Umbilical cord (tissue), 2 donors: Measurements from ENCODE around the gene RPH3AL. TPM values are rescaled to one million over a fixed set of nuclear protein-coding genes. Genes with fewer than 3 reads are reported as not detected.
"Not testable (repeated sequence)": the region's sequence is repeated elsewhere in the genome, so short reads cannot be mapped to it uniquely, and the experiment has no call there.

Source experiments
- DNase-seq: peaks from one replicate; pipeline ENCODE4 v3.0.0-alpha.2; 2015; ENCODE audit warnings: low spot score
- total RNA-seq: library from RNA; depleted of rRNA; stranded (reverse); fragments of >200 nt; gene quantifications from one replicate; pipeline ENCODE4 v1.2.3, GENCODE V29; 2014; ENCODE audit warnings: low replicate concordance; ENCODE audit not compliant: insufficient read depth

The RPH3AL gene
- total RNA-seq, 1 donor from 2014 or later: 46.5 TPM

DNA sequence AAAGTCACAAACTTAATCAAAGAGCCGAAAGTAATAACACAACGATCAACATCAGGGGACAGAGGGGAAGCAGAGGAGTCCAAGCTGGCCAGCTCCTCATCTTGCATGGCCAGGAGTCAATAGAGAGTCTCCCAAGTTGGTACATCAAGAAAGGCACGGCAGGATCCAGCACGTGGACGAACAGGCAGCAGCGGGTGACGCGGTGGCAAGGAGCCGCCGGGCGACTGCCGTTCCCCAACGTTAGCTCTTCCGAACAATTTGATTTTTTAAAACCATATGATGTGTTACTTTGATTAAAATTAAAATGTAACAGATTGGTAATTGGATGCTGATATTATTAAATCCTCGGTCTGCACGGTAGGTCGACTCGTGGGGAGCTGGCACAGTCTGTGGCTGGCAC lies 89.3 kb downstream of the RPH3AL start:
- no peak for DNase-seq

- no peak for DNase-seq
Measured at GRCh38 chr17:261635-262034, 91.0 kb downstream of the RPH3AL start.

DNA sequence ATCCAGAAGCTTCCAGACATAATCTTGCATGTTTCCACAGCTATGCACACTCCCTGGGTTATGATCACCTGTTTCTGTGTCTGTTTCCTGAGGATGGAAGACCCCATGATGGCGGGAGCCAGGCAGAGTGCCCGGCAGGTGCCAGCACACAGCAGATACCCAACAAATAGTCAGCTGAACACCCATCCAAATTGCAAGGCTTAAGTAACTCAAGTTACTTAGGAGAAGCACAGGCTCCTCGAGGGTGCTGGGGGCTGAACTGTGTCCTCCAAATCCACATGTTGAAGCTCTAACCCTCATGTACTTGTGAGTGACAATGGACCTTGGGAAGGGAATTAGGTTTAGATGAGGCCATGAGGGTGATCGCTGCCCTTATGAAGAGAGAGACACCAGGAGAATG lies 91.7 kb downstream of the RPH3AL start:
- no peak for DNase-seq

GRCh38 chr17:260031-260791 lies 92.4 kb downstream of the RPH3AL start:
- no peak for DNase-seq

GRCh38 chr17:259341-259976 lies 93.1 kb downstream of the RPH3AL start:
- DNase-seq: no peak

- DNase-seq: no peak
Measured at GRCh38 chr17:258906-259305, 93.7 kb downstream of the RPH3AL start.

DNA sequence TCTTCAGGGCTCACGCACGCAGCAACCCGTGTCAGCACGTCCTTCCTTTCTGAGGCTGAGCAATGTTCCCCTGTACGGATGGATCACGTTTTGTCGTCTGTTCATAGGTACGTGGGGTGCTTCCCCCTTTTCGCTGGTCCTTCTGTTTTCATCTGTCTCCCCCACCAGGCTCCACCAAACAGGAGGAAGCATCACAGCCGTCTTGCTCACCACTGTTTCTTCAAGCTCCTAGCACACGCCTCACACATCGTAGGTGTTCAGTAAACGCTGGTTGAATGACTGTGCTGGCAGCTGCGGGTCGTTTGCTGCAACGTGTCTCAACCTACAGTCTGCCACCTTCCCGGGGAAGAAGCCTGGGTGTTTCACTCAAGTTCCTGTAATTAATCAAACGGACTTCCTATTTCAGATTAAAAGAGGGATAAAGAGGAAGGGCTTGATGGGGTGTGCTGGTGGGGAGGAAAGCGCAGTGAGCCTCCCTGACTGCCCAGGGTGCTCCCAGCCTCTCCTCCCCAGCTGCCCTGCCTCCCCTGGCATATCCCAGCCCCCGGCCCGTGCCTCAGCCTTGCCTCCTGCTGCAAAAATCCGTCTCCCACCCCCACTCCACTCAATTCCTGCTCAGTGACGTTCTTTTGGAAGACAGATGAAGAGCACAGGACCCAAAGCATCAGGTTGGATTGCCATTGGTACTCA lies 94.4 kb downstream of the RPH3AL start:
- DNase-seq: no peak

DNA sequence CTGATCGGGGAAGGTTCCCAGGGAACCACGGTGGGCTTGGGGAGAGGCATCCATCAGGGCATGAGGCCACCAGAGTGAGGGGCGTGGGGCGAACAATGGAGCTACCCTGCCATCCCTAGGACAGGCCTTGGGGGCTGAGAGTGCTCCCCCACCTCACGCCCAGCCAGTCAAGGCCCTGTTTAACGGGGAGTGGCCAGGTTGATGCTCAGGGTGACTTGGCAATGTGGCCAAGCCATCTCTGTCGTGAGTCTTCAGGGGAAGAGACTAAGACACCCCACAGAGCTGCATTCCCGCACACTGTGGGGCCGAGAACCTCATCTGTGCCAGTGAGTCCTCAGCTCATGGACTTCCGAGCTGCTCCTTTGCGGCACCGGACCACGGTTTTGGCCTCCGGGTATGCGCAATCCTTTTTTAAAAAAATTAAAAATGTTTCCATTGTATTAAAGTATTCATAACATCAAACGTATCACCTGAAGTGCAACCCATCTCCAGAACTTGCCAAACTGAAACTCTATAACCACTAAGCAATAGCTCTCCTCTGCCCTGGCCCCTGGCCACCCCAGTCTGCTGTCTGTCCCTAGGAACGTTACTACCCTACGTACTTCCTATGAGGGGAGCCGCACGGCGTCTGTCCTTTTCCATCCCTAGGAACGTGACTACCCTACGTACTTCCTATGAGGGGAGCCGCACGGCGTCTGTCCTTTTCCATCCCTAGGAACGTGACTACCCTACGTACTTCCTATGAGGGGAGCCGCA lies 99.3 kb downstream of the RPH3AL start:
- DNase-seq: no peak

- no peak for DNase-seq
Measured at GRCh38 chr17:252456-252855, 100.2 kb downstream of the RPH3AL start.

DNA sequence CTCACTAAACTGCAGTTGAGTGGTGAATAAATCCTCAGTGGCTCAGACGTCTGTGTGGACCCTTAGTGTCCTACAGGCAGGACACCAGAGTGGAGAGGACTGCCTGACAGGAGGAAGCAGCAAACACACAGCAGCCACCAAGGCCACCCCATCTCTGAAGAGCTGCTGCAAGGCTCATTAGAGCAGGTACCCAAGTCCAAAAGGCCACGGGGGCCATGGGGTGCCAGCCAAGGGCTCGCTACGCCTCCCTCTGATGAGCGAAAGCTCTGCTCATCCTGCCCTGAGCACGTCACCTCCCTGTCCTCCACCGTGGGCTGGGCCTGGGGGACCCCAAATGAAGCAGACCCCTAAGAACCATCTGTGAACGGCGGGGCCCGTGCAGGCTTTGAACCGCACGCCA lies 101.1 kb downstream of the RPH3AL start:
- DNase-seq: no peak

GRCh38 chr17:250487-251300 lies 101.9 kb downstream of the RPH3AL start:
- no peak for DNase-seq

DNA sequence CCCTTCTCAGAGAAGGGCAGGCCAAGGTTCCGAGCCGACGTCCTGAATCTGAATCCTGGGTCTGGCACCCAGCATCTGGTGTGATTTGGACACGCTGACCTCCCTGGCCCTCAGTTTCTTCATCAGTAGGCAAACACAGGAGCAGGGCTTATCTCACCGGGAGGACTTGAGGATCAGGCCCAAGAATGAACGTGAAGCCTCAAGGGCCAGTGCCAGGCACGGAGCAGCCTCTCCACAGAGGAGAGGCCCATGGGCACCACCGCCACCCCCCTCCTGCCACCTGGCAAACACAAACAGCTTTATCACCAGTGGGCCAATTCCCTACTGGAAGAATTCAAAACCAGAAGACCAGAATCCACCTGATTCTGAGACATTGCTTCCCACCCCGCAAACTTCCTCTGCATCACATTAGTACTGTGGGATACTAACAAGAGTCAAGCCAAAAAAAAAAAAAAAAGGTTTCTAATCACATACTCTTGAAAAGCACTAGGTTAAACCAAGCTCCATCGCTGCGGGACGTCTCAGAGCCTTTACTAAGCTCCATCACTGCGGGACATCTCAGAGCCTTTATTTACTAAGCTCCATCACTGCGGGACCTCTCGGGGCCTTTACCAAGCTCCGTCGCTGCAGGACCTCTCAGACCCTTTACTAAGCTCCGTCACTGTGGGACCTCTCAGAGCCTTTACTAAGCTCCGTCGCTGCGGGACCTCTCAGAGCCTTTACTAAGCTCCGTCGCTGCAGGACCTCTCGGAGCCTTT lies 103.2 kb downstream of the RPH3AL start:
- no peak for DNase-seq

- DNase-seq: no peak
Measured at GRCh38 chr17:248337-249235, 104.0 kb downstream of the RPH3AL start.

GRCh38 chr17:247767-248166 lies 104.8 kb downstream of the RPH3AL start:
- DNase-seq: no peak

GRCh38 chr17:246851-247421 lies 105.7 kb downstream of the RPH3AL start:
- DNase-seq: no peak

DNA sequence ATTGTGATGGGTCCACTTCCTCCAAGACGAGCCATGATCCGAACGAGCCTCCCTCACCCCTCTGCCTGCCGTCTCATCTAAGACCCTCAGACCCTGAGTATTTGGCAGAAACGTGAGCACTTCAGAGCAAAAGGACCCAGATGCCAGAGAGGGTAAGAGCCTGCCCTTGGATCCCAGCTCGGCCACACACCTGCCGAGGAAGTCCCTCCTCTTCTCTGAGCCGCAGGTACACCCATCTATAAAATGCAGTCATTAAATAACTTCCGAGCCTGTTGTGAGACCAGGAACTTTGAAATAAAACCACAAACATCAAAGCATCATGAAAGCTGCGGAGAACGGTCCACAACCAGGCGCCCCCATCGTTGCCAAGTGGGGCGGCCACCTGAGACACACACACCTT lies 106.4 kb downstream of the RPH3AL start:
- DNase-seq: no peak

- DNase-seq: no peak
Measured at GRCh38 chr17:245611-246010, 107.0 kb downstream of the RPH3AL start.

GRCh38 chr17:245020-245419 lies 107.6 kb downstream of the RPH3AL start:
- DNase-seq: no peak

GRCh38 chr17:243924-244323 lies 108.7 kb downstream of the RPH3AL start:
- not testable (repeated sequence) for DNase-seq
